Stimulated activated CD4-positive, alpha-beta T cell treated with anti-CD3 and anti-CD28 coated beads, Interleukin-15, amount 100 ng/mL, for 1 hour (primary cell): ENCODE data around the gene ZFP1.
"Not testable (repeated sequence)": the region's sequence is repeated elsewhere in the genome, so short reads cannot be mapped to it uniquely, and the experiment has no call there.

Experiments used
- DNase-seq, 2 donors: peaks; one replicate each; pipeline ENCODE4 v3.0.0-alpha.2; 2020; ENCODE audit warnings: low read depth in 1 of 2, low spot score in 1 of 2

Gene ZFP1

GRCh38 chr16:75112734-75113491 lies 35.4 kb upstream of the ZFP1 start:
- no peak for DNase-seq

- no peak for DNase-seq
These were observed 34.7 kb upstream of the ZFP1 start for GRCh38 chr16:75113541-75114121.

- no peak for DNase-seq
These were observed 34.0 kb upstream of the ZFP1 start for GRCh38 chr16:75114179-75114945.

GRCh38 chr16:75114946-75115825 lies 33.1 kb upstream of the ZFP1 start:
- DNase-seq: no peak

- DNase-seq: no peak
These were observed 32.0 kb upstream of the ZFP1 start, which contains the start of gene LDHD for GRCh38 chr16:75116081-75116910. LDHD (minus strand) TSS chr16:75116780; CDS start chr16:75116720, 60 bp downstream.

- no peak for DNase-seq
These were observed 31.4 kb upstream of the ZFP1 start for GRCh38 chr16:75116911-75117245.

- no peak for DNase-seq
These were observed 29.3 kb upstream of the ZFP1 start for GRCh38 chr16:75118943-75119539.

GRCh38 chr16:75120253-75120652 lies 28.1 kb upstream of the ZFP1 start:
- no peak for DNase-seq

GRCh38 chr16:75121949-75122568 lies 26.3 kb upstream of the ZFP1 start:
- DNase-seq: no peak

- no peak for DNase-seq
These were observed 25.7 kb upstream of the ZFP1 start for GRCh38 chr16:75122609-75123008.

- no peak for DNase-seq
These were observed 20.5 kb upstream of the ZFP1 start for GRCh38 chr16:75127713-75128415.

- DNase-seq: not testable (repeated sequence)
These were observed 18.7 kb upstream of the ZFP1 start for GRCh38 chr16:75129421-75130149.

GRCh38 chr16:75130150-75130771 lies 18.1 kb upstream of the ZFP1 start:
- DNase-seq: no peak

GRCh38 chr16:75131081-75131480 lies 17.2 kb upstream of the ZFP1 start:
- DNase-seq: no peak

GRCh38 chr16:75138233-75138632 lies 10.1 kb upstream of the ZFP1 start:
- no peak for DNase-seq

GRCh38 chr16:75138636-75139035 lies 9.7 kb upstream of the ZFP1 start:
- no peak for DNase-seq

- DNase-seq: no peak
These were observed 8.8 kb upstream of the ZFP1 start for GRCh38 chr16:75139498-75139897.

- DNase-seq: no peak
These were observed 4.4 kb upstream of the ZFP1 start for GRCh38 chr16:75143941-75144340.
